K562 (cell line): ENCODE results near the gene VPS4A. TPM values are rescaled to one million over a fixed set of nuclear protein-coding genes. Genes with fewer than 3 reads are reported as not detected.

Source experiments
- BACH1 ChIP-seq: fragments of 200-800 bp; sonication (Bioruptor generic); IDR thresholded peaks from 2 replicates; pipeline ENCODE4 v1.6.1; 2016; ENCODE audit warnings: missing genetic modification characterization, missing compliant biosample characterization
- CHCHD3 ChIP-seq: fragments of 250-450 bp; sonication (Bioruptor Pico); IDR thresholded peaks from 2 replicates; pipeline ENCODE4 v2.1.2; 2022; ENCODE audit warnings: mild to moderate bottlenecking
- DMBX1 ChIP-seq: fragments of 250-450 bp; sonication (Bioruptor Pico); IDR thresholded peaks from 2 replicates; pipeline ENCODE4 v1.8.0; 2022; ENCODE audit warnings: inconsistent platforms, mild to moderate bottlenecking, moderate library complexity, borderline replicate concordance
- FOXJ2 ChIP-seq: fragments of 200-800 bp; sonication (Bioruptor generic); IDR thresholded peaks from 2 replicates; pipeline ENCODE4 v1.6.1; 2016; ENCODE audit warnings: missing genetic modification characterization, missing compliant biosample characterization
- MCM2 ChIP-seq: fragments of 450-650 bp; IDR thresholded peaks from 2 replicates; pipeline ENCODE4 v1.6.1; 2017; ENCODE audit warnings: low read depth, mild to moderate bottlenecking
- NR2C2 ChIP-seq, 2 experiments: fragments of 200-800 bp in 1 of 2; sonication (Bioruptor generic) in 1 of 2; sonication (generic) in 1 of 2; formaldehyde crosslinking in 1 of 2; IDR thresholded peaks; 2 replicates each; pipeline versions ENCODE4 v1.6.1 to v1.8.0; 2016 to 2022; ENCODE audit warnings: mild to moderate bottlenecking in 1 of 2, missing compliant biosample characterization in 1 of 2, missing genetic modification characterization in 1 of 2, missing genetic modification reagents in 1 of 2
- RBBP5 ChIP-seq: fragments of 200-600 bp; sonication (generic); IDR thresholded peaks from 2 replicates; pipeline ENCODE4 v1.6.1; 2012; ENCODE audit warnings: borderline replicate concordance, mild to moderate bottlenecking, low read length, control low read depth, inconsistent platforms; ENCODE audit not compliant: insufficient read depth, poor library complexity, severe bottlenecking
- RBM25 ChIP-seq: fragments of 200-400 bp; formaldehyde crosslinking; IDR thresholded peaks from 2 replicates; pipeline ENCODE4 v1.6.1; 2018; ENCODE audit warnings: low read length, low read depth, moderate library complexity; ENCODE audit not compliant: severe bottlenecking
- SMARCA5 ChIP-seq: fragments of 450-650 bp; IDR thresholded peaks from 2 replicates; pipeline ENCODE4 v1.6.1; 2016
- ZNF75A ChIP-seq: fragments of 450-650 bp; formaldehyde crosslinking; IDR thresholded peaks from 2 replicates; pipeline ENCODE4 v1.4.0; 2020; ENCODE audit warnings: mild to moderate bottlenecking
- ZNF830 ChIP-seq: fragments of 250-450 bp; sonication (Bioruptor Pico); IDR thresholded peaks from 2 replicates; pipeline ENCODE4 v1.5.0; 2021; ENCODE audit warnings: mild to moderate bottlenecking
- polyA plus RNA-seq, 8 experiments: library from polyadenylated mRNA; depleted of rRNA in 4 of 8; stranded (reverse) in 5 of 8; unstranded in 3 of 8; fragments of >200 nt; fragmentation: Nextera tagmentation in 2 of 8; fragmentation: Illumina TruSeq in 1 of 8; extraction: Ambion mirVana in 2 of 8; extraction: Trizol in 1 of 8; gene quantifications; 2 replicates each; pipeline versions ENCODE4 v1.2.1 to v1.2.3, GENCODE V29; 2011 to 2014; ENCODE audit warnings: inconsistent platforms in 1 of 8, missing spikeins in 1 of 8
- total RNA-seq, 7 experiments: library from RNA; depleted of rRNA in 6 of 7; stranded (reverse); fragments of >200 nt in 6 of 7; fragmentation: Illumina TruSeq in 2 of 7; extraction: Trizol in 2 of 7; gene quantifications; 2 replicates each; pipeline versions ENCODE4 v1.2.1 to v1.2.3, GENCODE V29; 2011 to 2021; ENCODE audit warnings: low replicate concordance in 1 of 7
- TF ChIP-seq, protein P1 (sequence below), 2 experiments: fragments of 450-650 bp; IDR thresholded peaks; 2 replicates each; pipeline ENCODE4 v1.6.1; 2018; ENCODE audit warnings: mild to moderate bottlenecking in 2 of 2, low read depth in 1 of 2; ENCODE audit not compliant: partially characterized antibody in 2 of 2
- TF ChIP-seq, protein P2 (sequence below), 2 experiments: fragments of 250-450 bp in 1 of 2; fragments of 450-650 bp in 1 of 2; sonication (Bioruptor Pico) in 1 of 2; IDR thresholded peaks; 2 replicates each; pipeline versions ENCODE4 v1.6.1 to v1.8.0; 2016 to 2021; ENCODE audit warnings: mild to moderate bottlenecking in 2 of 2, moderate library complexity in 2 of 2, missing compliant biosample characterization in 1 of 2, missing genetic modification characterization in 1 of 2
- TF ChIP-seq, protein P3 (sequence below): fragments of 250-450 bp; sonication (Bioruptor Pico); IDR thresholded peaks from 2 replicates; pipeline ENCODE4 v1.8.0; 2021; ENCODE audit warnings: moderate library complexity, mild to moderate bottlenecking, inconsistent platforms
- TF ChIP-seq, protein P4 (sequence below): sonication (generic); formaldehyde crosslinking; IDR thresholded peaks from 2 replicates; pipeline ENCODE4 v1.8.0; 2022; ENCODE audit warnings: mild to moderate bottlenecking, missing genetic modification reagents
- TF ChIP-seq, protein P5 (sequence below), 3 experiments: fragments of 200-800 bp in 1 of 3; sonication (Bioruptor generic) in 1 of 3; sonication (generic) in 1 of 3; formaldehyde crosslinking in 1 of 3; IDR thresholded peaks; 2 replicates each; pipeline versions ENCODE4 v1.6.1 to v1.8.0; 2016 to 2022; ENCODE audit warnings: mild to moderate bottlenecking in 2 of 3, missing compliant biosample characterization in 2 of 3, missing genetic modification characterization in 2 of 3, missing genetic modification reagents in 1 of 3
- TF ChIP-seq, protein P6 (sequence below): sonication (generic); formaldehyde crosslinking; IDR thresholded peaks from 2 replicates; pipeline ENCODE4 v1.8.0; 2023; ENCODE audit warnings: mild to moderate bottlenecking, missing genetic modification reagents

The VPS4A gene
- total and polyA plus RNA-seq, 9 of the 15 experiments (the other 6 are each of a cell fraction or from before 2014, with no cell fraction given) = 7.6 to 45.4 (median 29.9) TPM

DNA sequence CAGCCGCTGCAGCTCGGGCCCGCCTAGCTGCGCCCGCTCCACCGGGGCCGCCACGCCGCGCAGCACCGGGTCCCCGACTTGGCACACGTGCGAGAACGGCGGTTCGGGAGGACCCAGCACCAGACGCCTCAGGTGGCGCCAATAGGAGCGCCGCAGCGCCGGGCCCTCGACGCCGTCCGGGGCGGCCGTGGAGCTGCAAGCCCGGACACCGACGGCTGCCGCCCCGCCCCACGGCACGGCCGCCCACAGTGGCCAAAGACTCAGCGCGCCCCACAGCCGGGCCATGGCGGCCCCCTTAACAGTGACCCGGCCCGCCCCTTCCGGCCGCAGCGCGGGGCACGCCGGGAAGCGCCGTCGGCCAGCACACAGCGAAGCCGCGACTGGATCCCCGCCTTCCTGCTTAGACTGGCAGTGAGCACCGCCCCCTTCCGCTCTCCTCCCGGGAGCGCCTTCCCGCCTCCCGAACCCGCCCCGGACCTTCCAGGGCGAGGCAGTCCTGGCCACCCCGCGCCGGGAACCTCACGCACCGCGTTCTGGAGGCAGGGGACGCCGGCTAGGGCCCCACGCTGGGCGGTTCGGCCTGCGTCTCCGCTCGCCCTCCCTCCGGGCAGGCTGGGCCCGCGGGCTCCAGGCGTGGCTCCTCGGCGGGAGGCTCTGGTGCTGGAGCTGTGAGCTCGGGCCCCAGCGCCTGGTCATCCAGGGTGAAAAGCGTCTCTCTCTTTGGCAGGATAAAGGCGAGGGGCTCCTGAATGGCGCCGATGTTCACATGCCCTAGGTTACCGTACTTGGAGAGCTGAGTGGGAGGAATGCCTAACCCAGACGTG, 19.3 kb downstream of the VPS4A start, which contains the start of gene PDF (continued):
- TF ChIP-seq, protein P1, sequence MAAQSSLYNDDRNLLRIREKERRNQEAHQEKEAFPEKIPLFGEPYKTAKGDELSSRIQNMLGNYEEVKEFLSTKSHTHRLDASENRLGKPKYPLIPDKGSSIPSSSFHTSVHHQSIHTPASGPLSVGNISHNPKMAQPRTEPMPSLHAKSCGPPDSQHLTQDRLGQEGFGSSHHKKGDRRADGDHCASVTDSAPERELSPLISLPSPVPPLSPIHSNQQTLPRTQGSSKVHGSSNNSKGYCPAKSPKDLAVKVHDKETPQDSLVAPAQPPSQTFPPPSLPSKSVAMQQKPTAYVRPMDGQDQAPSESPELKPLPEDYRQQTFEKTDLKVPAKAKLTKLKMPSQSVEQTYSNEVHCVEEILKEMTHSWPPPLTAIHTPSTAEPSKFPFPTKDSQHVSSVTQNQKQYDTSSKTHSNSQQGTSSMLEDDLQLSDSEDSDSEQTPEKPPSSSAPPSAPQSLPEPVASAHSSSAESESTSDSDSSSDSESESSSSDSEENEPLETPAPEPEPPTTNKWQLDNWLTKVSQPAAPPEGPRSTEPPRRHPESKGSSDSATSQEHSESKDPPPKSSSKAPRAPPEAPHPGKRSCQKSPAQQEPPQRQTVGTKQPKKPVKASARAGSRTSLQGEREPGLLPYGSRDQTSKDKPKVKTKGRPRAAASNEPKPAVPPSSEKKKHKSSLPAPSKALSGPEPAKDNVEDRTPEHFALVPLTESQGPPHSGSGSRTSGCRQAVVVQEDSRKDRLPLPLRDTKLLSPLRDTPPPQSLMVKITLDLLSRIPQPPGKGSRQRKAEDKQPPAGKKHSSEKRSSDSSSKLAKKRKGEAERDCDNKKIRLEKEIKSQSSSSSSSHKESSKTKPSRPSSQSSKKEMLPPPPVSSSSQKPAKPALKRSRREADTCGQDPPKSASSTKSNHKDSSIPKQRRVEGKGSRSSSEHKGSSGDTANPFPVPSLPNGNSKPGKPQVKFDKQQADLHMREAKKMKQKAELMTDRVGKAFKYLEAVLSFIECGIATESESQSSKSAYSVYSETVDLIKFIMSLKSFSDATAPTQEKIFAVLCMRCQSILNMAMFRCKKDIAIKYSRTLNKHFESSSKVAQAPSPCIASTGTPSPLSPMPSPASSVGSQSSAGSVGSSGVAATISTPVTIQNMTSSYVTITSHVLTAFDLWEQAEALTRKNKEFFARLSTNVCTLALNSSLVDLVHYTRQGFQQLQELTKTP (IDR thresholded peaks at IDR 0.05; ENCODE audit: low read depth in 1 of 2, partially characterized antibody in 2 of 2) = no peak
- TF ChIP-seq RBM25 = peak; percentile 41
- TF ChIP-seq, protein P2, sequence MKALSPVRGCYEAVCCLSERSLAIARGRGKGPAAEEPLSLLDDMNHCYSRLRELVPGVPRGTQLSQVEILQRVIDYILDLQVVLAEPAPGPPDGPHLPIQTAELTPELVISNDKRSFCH (CRISPR knock-in tag; IDR thresholded peaks at IDR 0.05) = no peak
- TF ChIP-seq, protein P2 (tag; IDR thresholded peaks at IDR 0.05) = peak; percentile 66; the same call in 1 of the 2 replicates
- peak; percentile 94 for TF ChIP-seq RBBP5
- TF ChIP-seq NR2C2 (CRISPR knock-in tag; IDR thresholded peaks at IDR 0.05) = no peak
- peak; percentile 90 for TF ChIP-seq NR2C2 (tag; IDR thresholded peaks at IDR 0.05)
- TF ChIP-seq MCM2 = no peak
- no peak for TF ChIP-seq CHCHD3
- no peak for TF ChIP-seq BACH1 (tag)
- TF ChIP-seq SMARCA5 = no peak
- TF ChIP-seq ZNF75A (CRISPR knock-in tag) = 0 out of 2 replicates have a peak, but pooled peaks have one; percentile 33
- no peak for TF ChIP-seq FOXJ2
- TF ChIP-seq DMBX1 (CRISPR knock-in tag) = no peak
- TF ChIP-seq, protein P3, sequence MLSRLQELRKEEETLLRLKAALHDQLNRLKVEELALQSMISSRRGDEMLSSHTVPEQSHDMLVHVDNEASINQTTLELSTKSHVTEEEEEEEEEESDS (CRISPR knock-in tag) = no peak
- TF ChIP-seq, protein P4, sequence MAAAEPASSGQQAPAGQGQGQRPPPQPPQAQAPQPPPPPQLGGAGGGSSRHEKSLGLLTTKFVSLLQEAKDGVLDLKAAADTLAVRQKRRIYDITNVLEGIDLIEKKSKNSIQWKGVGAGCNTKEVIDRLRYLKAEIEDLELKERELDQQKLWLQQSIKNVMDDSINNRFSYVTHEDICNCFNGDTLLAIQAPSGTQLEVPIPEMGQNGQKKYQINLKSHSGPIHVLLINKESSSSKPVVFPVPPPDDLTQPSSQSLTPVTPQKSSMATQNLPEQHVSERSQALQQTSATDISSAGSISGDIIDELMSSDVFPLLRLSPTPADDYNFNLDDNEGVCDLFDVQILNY = no peak
- TF ChIP-seq, protein P5, sequence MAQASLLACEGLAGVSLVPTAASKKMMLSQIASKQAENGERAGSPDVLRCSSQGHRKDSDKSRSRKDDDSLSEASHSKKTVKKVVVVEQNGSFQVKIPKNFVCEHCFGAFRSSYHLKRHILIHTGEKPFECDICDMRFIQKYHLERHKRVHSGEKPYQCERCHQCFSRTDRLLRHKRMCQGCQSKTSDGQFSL (CRISPR knock-in tag; IDR thresholded peaks at IDR 0.05) = no peak
- TF ChIP-seq, protein P5 (tag; IDR thresholded peaks at IDR 0.05) = no peak
- TF ChIP-seq ZNF830 (CRISPR knock-in tag) = no peak
- TF ChIP-seq, protein P6, sequence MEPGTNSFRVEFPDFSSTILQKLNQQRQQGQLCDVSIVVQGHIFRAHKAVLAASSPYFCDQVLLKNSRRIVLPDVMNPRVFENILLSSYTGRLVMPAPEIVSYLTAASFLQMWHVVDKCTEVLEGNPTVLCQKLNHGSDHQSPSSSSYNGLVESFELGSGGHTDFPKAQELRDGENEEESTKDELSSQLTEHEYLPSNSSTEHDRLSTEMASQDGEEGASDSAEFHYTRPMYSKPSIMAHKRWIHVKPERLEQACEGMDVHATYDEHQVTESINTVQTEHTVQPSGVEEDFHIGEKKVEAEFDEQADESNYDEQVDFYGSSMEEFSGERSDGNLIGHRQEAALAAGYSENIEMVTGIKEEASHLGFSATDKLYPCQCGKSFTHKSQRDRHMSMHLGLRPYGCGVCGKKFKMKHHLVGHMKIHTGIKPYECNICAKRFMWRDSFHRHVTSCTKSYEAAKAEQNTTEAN (CRISPR knock-in tag) = no peak
